ENCODE measurements around the gene OSTN. TPM values are rescaled to one million over a fixed set of nuclear protein-coding genes. Genes with fewer than 3 reads are reported as not detected.
A peak's percentile ranks its signal among the peaks of the same experiment; 100 is the strongest.

Gene OSTN
- total and polyA plus RNA-seq, 2 experiments from 2014 or later = not detected

DNA sequence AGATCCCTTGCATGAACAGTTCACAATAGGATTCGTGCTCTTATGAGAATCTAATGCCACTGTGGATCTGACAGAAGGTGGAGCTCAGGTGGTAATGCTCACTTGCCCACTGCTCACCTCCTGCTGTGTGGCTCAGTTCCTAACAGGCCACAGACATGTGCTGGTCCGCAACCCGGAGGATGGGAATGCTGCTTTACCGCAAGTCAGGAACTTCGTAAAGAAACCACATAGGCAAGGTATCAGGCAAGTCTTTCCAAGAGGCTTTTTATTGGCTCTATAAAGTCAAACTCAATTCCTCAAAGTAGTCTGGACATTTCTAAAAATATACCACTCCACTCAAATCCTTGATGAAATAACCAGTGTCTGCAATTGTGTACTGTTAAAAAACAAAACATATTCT is 56.1 kb downstream of the OSTN start (continued):
- TF ChIP-seq, protein P1, sequence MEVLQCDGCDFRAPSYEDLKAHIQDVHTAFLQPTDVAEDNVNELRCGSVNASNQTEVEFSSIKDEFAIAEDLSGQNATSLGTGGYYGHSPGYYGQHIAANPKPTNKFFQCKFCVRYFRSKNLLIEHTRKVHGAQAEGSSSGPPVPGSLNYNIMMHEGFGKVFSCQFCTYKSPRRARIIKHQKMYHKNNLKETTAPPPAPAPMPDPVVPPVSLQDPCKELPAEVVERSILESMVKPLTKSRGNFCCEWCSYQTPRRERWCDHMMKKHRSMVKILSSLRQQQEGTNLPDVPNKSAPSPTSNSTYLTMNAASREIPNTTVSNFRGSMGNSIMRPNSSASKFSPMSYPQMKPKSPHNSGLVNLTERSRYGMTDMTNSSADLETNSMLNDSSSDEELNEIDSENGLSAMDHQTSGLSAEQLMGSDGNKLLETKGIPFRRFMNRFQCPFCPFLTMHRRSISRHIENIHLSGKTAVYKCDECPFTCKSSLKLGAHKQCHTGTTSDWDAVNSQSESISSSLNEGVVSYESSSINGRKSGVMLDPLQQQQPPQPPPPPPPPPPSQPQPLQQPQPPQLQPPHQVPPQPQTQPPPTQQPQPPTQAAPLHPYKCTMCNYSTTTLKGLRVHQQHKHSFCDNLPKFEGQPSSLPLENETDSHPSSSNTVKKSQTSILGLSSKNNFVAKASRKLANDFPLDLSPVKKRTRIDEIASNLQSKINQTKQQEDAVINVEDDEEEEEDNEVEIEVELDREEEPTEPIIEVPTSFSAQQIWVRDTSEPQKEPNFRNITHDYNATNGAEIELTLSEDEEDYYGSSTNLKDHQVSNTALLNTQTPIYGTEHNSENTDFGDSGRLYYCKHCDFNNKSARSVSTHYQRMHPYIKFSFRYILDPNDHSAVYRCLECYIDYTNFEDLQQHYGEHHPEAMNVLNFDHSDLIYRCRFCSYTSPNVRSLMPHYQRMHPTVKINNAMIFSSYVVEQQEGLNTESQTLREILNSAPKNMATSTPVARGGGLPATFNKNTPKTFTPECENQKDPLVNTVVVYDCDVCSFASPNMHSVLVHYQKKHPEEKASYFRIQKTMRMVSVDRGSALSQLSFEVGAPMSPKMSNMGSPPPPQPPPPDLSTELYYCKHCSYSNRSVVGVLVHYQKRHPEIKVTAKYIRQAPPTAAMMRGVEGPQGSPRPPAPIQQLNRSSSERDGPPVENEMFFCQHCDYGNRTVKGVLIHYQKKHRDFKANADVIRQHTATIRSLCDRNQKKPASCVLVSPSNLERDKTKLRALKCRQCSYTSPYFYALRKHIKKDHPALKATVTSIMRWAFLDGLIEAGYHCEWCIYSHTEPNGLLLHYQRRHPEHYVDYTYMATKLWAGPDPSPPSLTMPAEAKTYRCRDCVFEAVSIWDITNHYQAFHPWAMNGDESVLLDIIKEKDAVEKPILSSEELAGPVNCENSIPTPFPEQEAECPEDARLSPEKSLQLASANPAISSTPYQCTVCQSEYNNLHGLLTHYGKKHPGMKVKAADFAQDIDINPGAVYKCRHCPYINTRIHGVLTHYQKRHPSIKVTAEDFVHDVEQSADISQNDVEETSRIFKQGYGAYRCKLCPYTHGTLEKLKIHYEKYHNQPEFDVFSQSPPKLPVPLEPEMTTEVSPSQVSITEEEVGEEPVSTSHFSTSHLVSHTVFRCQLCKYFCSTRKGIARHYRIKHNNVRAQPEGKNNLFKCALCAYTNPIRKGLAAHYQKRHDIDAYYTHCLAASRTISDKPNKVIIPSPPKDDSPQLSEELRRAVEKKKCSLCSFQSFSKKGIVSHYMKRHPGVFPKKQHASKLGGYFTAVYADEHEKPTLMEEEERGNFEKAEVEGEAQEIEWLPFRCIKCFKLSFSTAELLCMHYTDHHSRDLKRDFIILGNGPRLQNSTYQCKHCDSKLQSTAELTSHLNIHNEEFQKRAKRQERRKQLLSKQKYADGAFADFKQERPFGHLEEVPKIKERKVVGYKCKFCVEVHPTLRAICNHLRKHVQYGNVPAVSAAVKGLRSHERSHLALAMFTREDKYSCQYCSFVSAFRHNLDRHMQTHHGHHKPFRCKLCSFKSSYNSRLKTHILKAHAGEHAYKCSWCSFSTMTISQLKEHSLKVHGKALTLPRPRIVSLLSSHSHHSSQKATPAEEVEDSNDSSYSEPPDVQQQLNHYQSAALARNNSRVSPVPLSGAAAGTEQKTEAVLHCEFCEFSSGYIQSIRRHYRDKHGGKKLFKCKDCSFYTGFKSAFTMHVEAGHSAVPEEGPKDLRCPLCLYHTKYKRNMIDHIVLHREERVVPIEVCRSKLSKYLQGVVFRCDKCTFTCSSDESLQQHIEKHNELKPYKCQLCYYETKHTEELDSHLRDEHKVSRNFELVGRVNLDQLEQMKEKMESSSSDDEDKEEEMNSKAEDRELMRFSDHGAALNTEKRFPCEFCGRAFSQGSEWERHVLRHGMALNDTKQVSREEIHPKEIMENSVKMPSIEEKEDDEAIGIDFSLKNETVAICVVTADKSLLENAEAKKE (CRISPR knock-in tag; IDR thresholded peaks at IDR 0.05) = no peak
- TF ChIP-seq ZNF114 (CRISPR knock-in tag; IDR thresholded peaks at IDR 0.05) = no peak
- no peak for TF ChIP-seq CREB1 (CRISPR knock-in tag; IDR thresholded peaks at IDR 0.05; ENCODE audit: low read depth)
- no peak for TF ChIP-seq STAT1 (IDR thresholded peaks at IDR 0.05; ENCODE audit: unreplicated experiment)

DNA sequence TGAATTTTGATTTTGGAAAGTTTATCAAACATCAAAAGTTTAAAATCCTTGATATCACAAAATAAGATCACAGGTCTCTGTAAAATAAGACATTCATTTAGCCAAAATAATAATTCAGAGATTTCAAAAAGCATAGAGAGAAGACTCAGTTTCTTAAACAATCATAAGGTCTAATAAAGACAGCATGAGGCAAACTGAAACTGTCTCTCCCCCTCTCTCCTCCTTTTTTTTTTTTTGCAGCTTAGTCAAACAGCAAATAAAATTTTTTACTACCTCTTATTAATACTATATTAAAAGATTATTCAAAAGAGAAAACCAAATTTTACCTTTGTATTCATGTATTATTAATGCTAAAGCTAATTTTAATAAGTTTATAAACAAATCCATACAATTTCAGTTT is 57.4 kb downstream of the OSTN start:
- peaks cover 2% of the 10 kb centered on the region for H3K27me3 Mint-ChIP-seq (ENCODE audit: insufficient read depth, low read depth, poor library complexity)
- H3K27me3 ChIP-seq (ENCODE audit: insufficient read depth) = no peaks in the 10 kb centered on the region
- no peaks in the 10 kb centered on the region for H3F3A ChIP-seq (replicated peaks; ENCODE audit: low read depth)
- no peaks in the 10 kb centered on the region for H3K79me2 ChIP-seq (replicated peaks; ENCODE audit: insufficient read depth)
- ATAC-seq = no peak
- H3K4me3 ChIP-seq = no peak overlapping the region
- no peaks in the 10 kb centered on the region for H3K9me2 ChIP-seq (ENCODE audit: insufficient read depth)
- H3K36me3 ChIP-seq (ENCODE audit: insufficient read depth) = no peaks in the 10 kb centered on the region
- 0 out of 2 replicates have a peak overlapping the region, but pooled peaks have one; percentile 8 for H3K4me2 ChIP-seq
- no peak overlapping the region for H3K27ac ChIP-seq (ENCODE audit: low read depth)
- no peak overlapping the region for H3K4me3 Mint-ChIP-seq
- peaks cover 68% of the 10 kb centered on the region for H3K4me1 Mint-ChIP-seq
- no peaks in the 10 kb centered on the region for H3K9me3 Mint-ChIP-seq
- no peak for DNase-seq (ENCODE audit: low spot score)
- no peaks in the 10 kb centered on the region for H4K20me1 ChIP-seq (replicated peaks; ENCODE audit: insufficient read depth)
- H3K27ac Mint-ChIP-seq = peak overlapping the region; percentile 57
- peaks cover 71% of the 10 kb centered on the region for H3K4me1 ChIP-seq (ENCODE audit: insufficient read depth)
- H3K36me3 Mint-ChIP-seq (ENCODE audit: low read depth) = no peaks in the 10 kb centered on the region
- H2AFZ ChIP-seq = no peak overlapping the region
- TF ChIP-seq NANOG (IDR thresholded peaks at IDR 0.05; ENCODE audit: borderline replicate concordance) (no peak), ZNF114 (CRISPR knock-in tag; IDR thresholded peaks at IDR 0.05) (no peak)
- TF ChIP-seq, protein P2, sequence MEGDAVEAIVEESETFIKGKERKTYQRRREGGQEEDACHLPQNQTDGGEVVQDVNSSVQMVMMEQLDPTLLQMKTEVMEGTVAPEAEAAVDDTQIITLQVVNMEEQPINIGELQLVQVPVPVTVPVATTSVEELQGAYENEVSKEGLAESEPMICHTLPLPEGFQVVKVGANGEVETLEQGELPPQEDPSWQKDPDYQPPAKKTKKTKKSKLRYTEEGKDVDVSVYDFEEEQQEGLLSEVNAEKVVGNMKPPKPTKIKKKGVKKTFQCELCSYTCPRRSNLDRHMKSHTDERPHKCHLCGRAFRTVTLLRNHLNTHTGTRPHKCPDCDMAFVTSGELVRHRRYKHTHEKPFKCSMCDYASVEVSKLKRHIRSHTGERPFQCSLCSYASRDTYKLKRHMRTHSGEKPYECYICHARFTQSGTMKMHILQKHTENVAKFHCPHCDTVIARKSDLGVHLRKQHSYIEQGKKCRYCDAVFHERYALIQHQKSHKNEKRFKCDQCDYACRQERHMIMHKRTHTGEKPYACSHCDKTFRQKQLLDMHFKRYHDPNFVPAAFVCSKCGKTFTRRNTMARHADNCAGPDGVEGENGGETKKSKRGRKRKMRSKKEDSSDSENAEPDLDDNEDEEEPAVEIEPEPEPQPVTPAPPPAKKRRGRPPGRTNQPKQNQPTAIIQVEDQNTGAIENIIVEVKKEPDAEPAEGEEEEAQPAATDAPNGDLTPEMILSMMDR (conservative IDR thresholded peaks at IDR 0.05; ENCODE audit: low read depth in 2 of 2) = no peak
- TF ChIP-seq, protein P3, sequence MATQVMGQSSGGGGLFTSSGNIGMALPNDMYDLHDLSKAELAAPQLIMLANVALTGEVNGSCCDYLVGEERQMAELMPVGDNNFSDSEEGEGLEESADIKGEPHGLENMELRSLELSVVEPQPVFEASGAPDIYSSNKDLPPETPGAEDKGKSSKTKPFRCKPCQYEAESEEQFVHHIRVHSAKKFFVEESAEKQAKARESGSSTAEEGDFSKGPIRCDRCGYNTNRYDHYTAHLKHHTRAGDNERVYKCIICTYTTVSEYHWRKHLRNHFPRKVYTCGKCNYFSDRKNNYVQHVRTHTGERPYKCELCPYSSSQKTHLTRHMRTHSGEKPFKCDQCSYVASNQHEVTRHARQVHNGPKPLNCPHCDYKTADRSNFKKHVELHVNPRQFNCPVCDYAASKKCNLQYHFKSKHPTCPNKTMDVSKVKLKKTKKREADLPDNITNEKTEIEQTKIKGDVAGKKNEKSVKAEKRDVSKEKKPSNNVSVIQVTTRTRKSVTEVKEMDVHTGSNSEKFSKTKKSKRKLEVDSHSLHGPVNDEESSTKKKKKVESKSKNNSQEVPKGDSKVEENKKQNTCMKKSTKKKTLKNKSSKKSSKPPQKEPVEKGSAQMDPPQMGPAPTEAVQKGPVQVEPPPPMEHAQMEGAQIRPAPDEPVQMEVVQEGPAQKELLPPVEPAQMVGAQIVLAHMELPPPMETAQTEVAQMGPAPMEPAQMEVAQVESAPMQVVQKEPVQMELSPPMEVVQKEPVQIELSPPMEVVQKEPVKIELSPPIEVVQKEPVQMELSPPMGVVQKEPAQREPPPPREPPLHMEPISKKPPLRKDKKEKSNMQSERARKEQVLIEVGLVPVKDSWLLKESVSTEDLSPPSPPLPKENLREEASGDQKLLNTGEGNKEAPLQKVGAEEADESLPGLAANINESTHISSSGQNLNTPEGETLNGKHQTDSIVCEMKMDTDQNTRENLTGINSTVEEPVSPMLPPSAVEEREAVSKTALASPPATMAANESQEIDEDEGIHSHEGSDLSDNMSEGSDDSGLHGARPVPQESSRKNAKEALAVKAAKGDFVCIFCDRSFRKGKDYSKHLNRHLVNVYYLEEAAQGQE (IDR thresholded peaks at IDR 0.05; ENCODE audit: unreplicated experiment) = no peak
- TF ChIP-seq, protein P4, sequence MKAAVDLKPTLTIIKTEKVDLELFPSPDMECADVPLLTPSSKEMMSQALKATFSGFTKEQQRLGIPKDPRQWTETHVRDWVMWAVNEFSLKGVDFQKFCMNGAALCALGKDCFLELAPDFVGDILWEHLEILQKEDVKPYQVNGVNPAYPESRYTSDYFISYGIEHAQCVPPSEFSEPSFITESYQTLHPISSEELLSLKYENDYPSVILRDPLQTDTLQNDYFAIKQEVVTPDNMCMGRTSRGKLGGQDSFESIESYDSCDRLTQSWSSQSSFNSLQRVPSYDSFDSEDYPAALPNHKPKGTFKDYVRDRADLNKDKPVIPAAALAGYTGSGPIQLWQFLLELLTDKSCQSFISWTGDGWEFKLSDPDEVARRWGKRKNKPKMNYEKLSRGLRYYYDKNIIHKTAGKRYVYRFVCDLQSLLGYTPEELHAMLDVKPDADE (IDR thresholded peaks at IDR 0.05) = no peak

Measured in GM23338 (cell line).